Left ventricle myocardium inferior (tissue), 1 donor: ENCODE data around the gene ADAT3. TPM values are rescaled to one million over a fixed set of nuclear protein-coding genes. Genes with fewer than 3 reads are reported as not detected.
A peak's percentile ranks its signal among the peaks of the same experiment; 100 is the strongest.

Experiments used
- DNase-seq: peaks from one replicate; pipeline ENCODE4 v3.0.0-alpha.2; 2020
- H3K27ac ChIP-seq: fragments of 200-600 bp; replicated peaks from 2 replicates; pipeline ENCODE4 v1.8.0; 2021
- H3K27me3 ChIP-seq: fragments of 200-600 bp; 2 replicates; pipeline ENCODE4 v1.8.0; 2021; ENCODE audit warnings: low read depth
- H3K36me3 ChIP-seq: fragments of 200-600 bp; 2 replicates; pipeline ENCODE4 v1.8.0; 2021
- H3K4me1 ChIP-seq: fragments of 200-600 bp; 2 replicates; pipeline ENCODE4 v1.8.0; 2021
- H3K4me3 ChIP-seq: fragments of 200-600 bp; 2 replicates; pipeline ENCODE4 v1.8.0; 2021; ENCODE audit warnings: mild to moderate bottlenecking, moderate library complexity
- H3K9me3 ChIP-seq: fragments of 200-600 bp; replicated peaks from 2 replicates; pipeline ENCODE4 v1.8.0; 2021
- CTCF ChIP-seq: fragments of 200-600 bp; IDR thresholded peaks from 2 replicates; pipeline ENCODE4 v1.8.0; 2021; ENCODE audit warnings: antibody characterized with exemption, mild to moderate bottlenecking, borderline replicate concordance
- intact Hi-C: fragments of 100-400 bp; cut with micrococcal nuclease; formaldehyde crosslinking; loops from one replicate; pipeline ENCODE4 v1.11.0; 2022
- total RNA-seq: library from RNA; stranded (reverse); fragmentation: NEBNext Ultra II Directional; extraction: Animal tissue kit (Norgen Biotek cat#: 25700); gene quantifications from one replicate; pipeline ENCODE4 v1.2.1, GENCODE V29; 2021
- donor health status: DM: no; HTN: yes; CAD: no; lungs with severe emphysema.

The ADAT3 gene
- total RNA-seq, 1 donor from 2014 or later: 1.8 TPM

- H3K9me3 ChIP-seq: no peaks in the 10 kb centered on the region
- H3K27ac ChIP-seq: peak overlapping the region; percentile 96
- no peak for TF ChIP-seq CTCF
- intact Hi-C loops: no loop called here
- H3K4me3 ChIP-seq: no peak overlapping the region
- no peaks in the 10 kb centered on the region for H3K27me3 ChIP-seq
- H3K36me3 ChIP-seq: no peaks in the 10 kb centered on the region
- DNase-seq: no peak
- peaks cover 90% of the 10 kb centered on the region for H3K4me1 ChIP-seq
Observed at GRCh38 chr19:1858412-1859081, 46.7 kb upstream of the ADAT3 start.

GRCh38 chr19:1859331-1859781, 45.8 kb upstream of the ADAT3 start:
- H3K4me1 ChIP-seq: peaks cover 85% of the 10 kb centered on the region
- no peaks in the 10 kb centered on the region for H3K9me3 ChIP-seq
- H3K27me3 ChIP-seq: no peaks in the 10 kb centered on the region
- no peak for DNase-seq
- H3K27ac ChIP-seq: peak overlapping the region; percentile 36
- H3K4me3 ChIP-seq: no peak overlapping the region
- intact Hi-C loops: no loop called here
- no peak for TF ChIP-seq CTCF
- no peaks in the 10 kb centered on the region for H3K36me3 ChIP-seq

- H3K27me3 ChIP-seq: no peaks in the 10 kb centered on the region
- H3K27ac ChIP-seq: peak overlapping the region; percentile 36
- TF ChIP-seq CTCF: no peak
- no peaks in the 10 kb centered on the region for H3K9me3 ChIP-seq
- intact Hi-C loops: no loop called here
- peaks cover 85% of the 10 kb centered on the region for H3K4me1 ChIP-seq
- no peaks in the 10 kb centered on the region for H3K36me3 ChIP-seq
- DNase-seq: no peak
- H3K4me3 ChIP-seq: no peak overlapping the region
Observed at GRCh38 chr19:1860042-1860775, 45.0 kb upstream of the ADAT3 start.

- H3K36me3 ChIP-seq: no peaks in the 10 kb centered on the region
- peaks cover 79% of the 10 kb centered on the region for H3K4me1 ChIP-seq
- intact Hi-C loops: no loop called here
- DNase-seq: no peak
- no peak for TF ChIP-seq CTCF
- peak overlapping the region; percentile 96 for H3K4me3 ChIP-seq
- no peaks in the 10 kb centered on the region for H3K27me3 ChIP-seq
- H3K27ac ChIP-seq: peak overlapping the region; percentile 95
- no peaks in the 10 kb centered on the region for H3K9me3 ChIP-seq
Observed at GRCh38 chr19:1860821-1861598, 44.2 kb upstream of the ADAT3 start.

- Histone ChIP-seq H3K27me3 (no peaks in the 10 kb centered on the region), H3K4me3 (peak overlapping the region; percentile 96), H3K9me3 (no peaks in the 10 kb centered on the region), H3K36me3 (no peaks in the 10 kb centered on the region), H3K27ac (peak overlapping the region; percentile 95), H3K4me1 (peaks cover 73% of the 10 kb centered on the region)
- intact Hi-C loops: no loop called here
- no peak for TF ChIP-seq CTCF
- no peak for DNase-seq
Observed at GRCh38 chr19:1861599-1862031, 43.6 kb upstream of the ADAT3 start.
